ENCODE measurements around the gene LRP4.

The LRP4 gene

GRCh38 chr11:46888636-46889035, 29.7 kb downstream of the LRP4 start:
- TF ChIP-seq CTCF (IDR thresholded peaks at IDR 0.05; ENCODE audit: low read length, missing control alignments) = no peak
- no peak for DNase-seq (ENCODE audit: low read depth)
- H3K4me3 ChIP-seq (replicated peaks; ENCODE audit: low read depth, low read length) = no peak overlapping the region

- DNase-seq (ENCODE audit: low read depth) = no peak
- no peak overlapping the region for H3K4me3 ChIP-seq (replicated peaks; ENCODE audit: low read depth, low read length)
- no peak for TF ChIP-seq CTCF (IDR thresholded peaks at IDR 0.05; ENCODE audit: low read length, missing control alignments)
Measured at GRCh38 chr11:46886211-46886610, 32.1 kb downstream of the LRP4 start.

- no peak overlapping the region for H3K4me3 ChIP-seq (replicated peaks; ENCODE audit: low read depth, low read length)
- DNase-seq (ENCODE audit: low read depth) = no peak
- TF ChIP-seq CTCF (IDR thresholded peaks at IDR 0.05; ENCODE audit: low read length, missing control alignments) = no peak
Measured at GRCh38 chr11:46879056-46879585, 39.2 kb downstream of the LRP4 start.

- DNase-seq (ENCODE audit: low read depth) = no peak
- TF ChIP-seq CTCF (IDR thresholded peaks at IDR 0.05; ENCODE audit: low read length, missing control alignments) = no peak
- no peak overlapping the region for H3K4me3 ChIP-seq (replicated peaks; ENCODE audit: low read depth, low read length)
Measured at GRCh38 chr11:46877580-46877979, 40.8 kb downstream of the LRP4 start.

- TF ChIP-seq CTCF (IDR thresholded peaks at IDR 0.05; ENCODE audit: low read length, missing control alignments) = no peak
- no peak for DNase-seq (ENCODE audit: low read depth)
- no peak overlapping the region for H3K4me3 ChIP-seq (replicated peaks; ENCODE audit: low read depth, low read length)
Measured at GRCh38 chr11:46876471-46876870, 41.9 kb downstream of the LRP4 start.

- TF ChIP-seq CTCF (IDR thresholded peaks at IDR 0.05; ENCODE audit: low read length, missing control alignments) = no peak
- DNase-seq (ENCODE audit: low read depth) = no peak
- H3K4me3 ChIP-seq (replicated peaks; ENCODE audit: low read depth, low read length) = no peak overlapping the region
Measured at GRCh38 chr11:46874586-46874985, 43.8 kb downstream of the LRP4 start.

GRCh38 chr11:46868912-46869311, 49.4 kb downstream of the LRP4 start:
- DNase-seq (ENCODE audit: low read depth) = no peak
- H3K4me3 ChIP-seq (replicated peaks; ENCODE audit: low read depth, low read length) = no peak overlapping the region
- no peak for TF ChIP-seq CTCF (IDR thresholded peaks at IDR 0.05; ENCODE audit: low read length, missing control alignments)
